NCI-H524 treated with DMSO at 0.1 percent for 48 hours (cell line): ENCODE results near the gene R3HDM2.

Experiments
- DNase-seq: peaks from one replicate; lab custom pipeline; 2025; lab: John Stamatoyannopoulos, UW

The R3HDM2 gene

GRCh38 chr12:57216014-57216911 lies 214.6 kb downstream of the R3HDM2 start, which contains the start of gene NXPH4:
Gene NXPH4 (plus strand): TSS chr12:57216794. CDS start chr12:57216970, 176 bp downstream.
- no peak for DNase-seq

GRCh38 chr12:57215668-57216013 lies 215.2 kb downstream of the R3HDM2 start:
- no peak for DNase-seq

GRCh38 chr12:57215065-57215464 lies 215.8 kb downstream of the R3HDM2 start:
- no peak for DNase-seq

- DNase-seq = no peak
Measured at GRCh38 chr12:57214398-57214781, 216.5 kb downstream of the R3HDM2 start.

- no peak for DNase-seq
Measured at GRCh38 chr12:57213763-57214397, 217.0 kb downstream of the R3HDM2 start.

- no peak for DNase-seq
Measured at GRCh38 chr12:57213058-57213715, 217.7 kb downstream of the R3HDM2 start.

- no peak for DNase-seq
Measured at GRCh38 chr12:57212701-57213057, 218.2 kb downstream of the R3HDM2 start.

GRCh38 chr12:57211791-57212700 lies 218.8 kb downstream of the R3HDM2 start:
- no peak for DNase-seq

- DNase-seq = no peak
Measured at GRCh38 chr12:57210926-57211692, 219.7 kb downstream of the R3HDM2 start.

GRCh38 chr12:57210461-57210860 lies 220.4 kb downstream of the R3HDM2 start:
- DNase-seq = no peak

- DNase-seq = no peak
Measured at GRCh38 chr12:57209916-57210315, 220.9 kb downstream of the R3HDM2 start.

- DNase-seq = no peak
Measured at GRCh38 chr12:57208631-57209282, 222.1 kb downstream of the R3HDM2 start.

GRCh38 chr12:57207731-57208630 lies 222.9 kb downstream of the R3HDM2 start:
- DNase-seq = no peak

GRCh38 chr12:57205931-57206330 lies 224.9 kb downstream of the R3HDM2 start:
- no peak for DNase-seq

- no peak for DNase-seq
Measured at GRCh38 chr12:57205186-57205585, 225.7 kb downstream of the R3HDM2 start.

- no peak for DNase-seq
Measured at GRCh38 chr12:57204454-57204853, 226.4 kb downstream of the R3HDM2 start.

GRCh38 chr12:57203791-57204190 lies 227.1 kb downstream of the R3HDM2 start:
- no peak for DNase-seq
